HL-60 (cell line): Measurements from ENCODE around the gene RAB28.
A peak's percentile ranks its signal among the peaks of the same experiment; 100 is the strongest.

Source experiments
- DNase-seq, 2 experiments: peaks; one replicate each; pipeline ENCODE4 v3.0.0-alpha.2; 2010 to 2020; ENCODE audit warnings: low read depth in 1 of 2, low spot score in 1 of 2
- H3K27ac ChIP-seq: fragments of 250-450 bp; sonication (Bioruptor Pico); replicated peaks from 2 replicates; pipeline ENCODE4 v1.5.1; 2020; ENCODE audit warnings: mild to moderate bottlenecking, moderate library complexity
- H3K27me3 ChIP-seq: fragments of 250-450 bp; sonication (Bioruptor Pico); 2 replicates; pipeline ENCODE4 v1.5.1; 2021; ENCODE audit warnings: mild to moderate bottlenecking, moderate library complexity; ENCODE audit not compliant: insufficient read depth, poor library complexity, severe bottlenecking
- H3K4me3 ChIP-seq: replicated peaks from 2 replicates; pipeline ENCODE4 v1.5.1; 2011; ENCODE audit warnings: mild to moderate bottlenecking, control low read depth, low read length; ENCODE audit not compliant: insufficient read depth
- GABPA ChIP-seq: IDR thresholded peaks from 2 replicates; pipeline ENCODE4 v1.6.1; 2012; ENCODE audit warnings: low read depth
- POLR2AphosphoS5 ChIP-seq: IDR thresholded peaks from 2 replicates; pipeline ENCODE4 v1.6.1; 2012; ENCODE audit warnings: low read depth
- SPI1 ChIP-seq: IDR thresholded peaks from 2 replicates; pipeline ENCODE4 v1.6.1; 2012; ENCODE audit warnings: low read depth, mild to moderate bottlenecking, borderline replicate concordance
- TF ChIP-seq, protein P1 (sequence below): IDR thresholded peaks from 2 replicates; pipeline ENCODE4 v1.6.1; 2012; ENCODE audit warnings: low read depth; ENCODE audit not compliant: insufficient replicate concordance
- TF ChIP-seq, protein P2 (sequence below): IDR thresholded peaks from one replicate; pipeline ENCODE4 v1.5.1; 2011; ENCODE audit warnings: low read length, control low read depth, inconsistent platforms; ENCODE audit not compliant: insufficient read depth

RAB28 gene

DNA sequence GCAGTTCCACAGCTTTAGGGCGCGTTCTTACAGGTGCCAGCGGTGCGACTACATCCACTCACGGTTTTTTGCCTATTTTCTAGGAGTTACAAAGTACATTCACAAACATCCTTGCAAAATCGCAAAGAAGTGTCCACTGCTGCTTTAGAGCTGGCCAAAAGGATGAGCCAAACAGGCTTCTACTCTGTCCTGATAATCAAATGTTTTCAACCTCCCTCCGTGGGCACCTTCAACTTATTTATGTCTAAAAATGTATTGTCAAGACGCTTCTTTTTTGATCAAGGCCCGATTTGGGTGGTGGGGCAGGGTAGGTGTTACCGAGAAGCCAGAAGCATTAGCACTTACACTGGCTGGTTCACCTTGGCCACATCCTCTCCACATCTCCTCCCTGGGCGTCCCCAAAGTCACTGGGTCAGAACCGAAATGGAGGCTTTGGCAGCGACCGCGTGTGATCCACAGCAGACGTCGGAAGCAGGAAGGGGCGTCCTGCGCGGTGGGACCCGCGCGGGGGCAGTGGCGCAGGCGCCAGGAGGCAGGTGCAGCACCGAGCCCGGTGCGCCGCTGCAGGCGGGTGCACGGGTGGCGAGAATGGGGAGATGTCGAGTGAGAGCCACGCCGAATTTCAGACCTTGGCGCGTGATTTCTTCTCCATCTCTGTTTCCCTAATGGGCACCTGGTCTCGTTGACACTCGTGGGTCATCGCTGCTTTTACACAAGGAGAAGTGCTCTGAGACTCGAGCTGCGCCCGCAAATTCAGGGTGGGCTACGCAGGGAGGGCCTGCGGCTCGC lies 43.2 kb upstream of the RAB28 start:
- peaks cover 50% of the 10 kb centered on the region for H3K27me3 ChIP-seq

DNA sequence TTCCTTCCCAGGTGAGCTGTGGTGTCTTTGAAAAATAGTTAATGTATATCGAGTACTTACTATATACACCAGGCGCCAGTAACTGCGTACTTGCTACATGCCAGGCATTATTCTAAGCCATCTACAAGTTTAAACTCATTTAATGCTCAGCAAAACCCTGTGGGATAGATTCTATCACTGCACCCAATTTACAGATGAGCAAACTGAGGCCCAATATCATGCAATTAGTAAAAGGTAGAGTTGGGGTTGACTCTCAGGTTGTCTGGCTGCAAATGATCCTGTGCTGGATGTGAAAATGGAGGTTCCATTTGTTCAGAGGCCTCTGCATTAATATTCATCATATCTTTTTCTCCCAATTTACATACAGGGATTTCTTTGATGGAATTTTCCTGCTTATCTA lies 42.5 kb upstream of the RAB28 start:
- peaks cover 54% of the 10 kb centered on the region for H3K27me3 ChIP-seq
- no peak overlapping the region for H3K27ac ChIP-seq
- no peak overlapping the region for H3K4me3 ChIP-seq
- no peak for DNase-seq
- TF ChIP-seq, protein P1, sequence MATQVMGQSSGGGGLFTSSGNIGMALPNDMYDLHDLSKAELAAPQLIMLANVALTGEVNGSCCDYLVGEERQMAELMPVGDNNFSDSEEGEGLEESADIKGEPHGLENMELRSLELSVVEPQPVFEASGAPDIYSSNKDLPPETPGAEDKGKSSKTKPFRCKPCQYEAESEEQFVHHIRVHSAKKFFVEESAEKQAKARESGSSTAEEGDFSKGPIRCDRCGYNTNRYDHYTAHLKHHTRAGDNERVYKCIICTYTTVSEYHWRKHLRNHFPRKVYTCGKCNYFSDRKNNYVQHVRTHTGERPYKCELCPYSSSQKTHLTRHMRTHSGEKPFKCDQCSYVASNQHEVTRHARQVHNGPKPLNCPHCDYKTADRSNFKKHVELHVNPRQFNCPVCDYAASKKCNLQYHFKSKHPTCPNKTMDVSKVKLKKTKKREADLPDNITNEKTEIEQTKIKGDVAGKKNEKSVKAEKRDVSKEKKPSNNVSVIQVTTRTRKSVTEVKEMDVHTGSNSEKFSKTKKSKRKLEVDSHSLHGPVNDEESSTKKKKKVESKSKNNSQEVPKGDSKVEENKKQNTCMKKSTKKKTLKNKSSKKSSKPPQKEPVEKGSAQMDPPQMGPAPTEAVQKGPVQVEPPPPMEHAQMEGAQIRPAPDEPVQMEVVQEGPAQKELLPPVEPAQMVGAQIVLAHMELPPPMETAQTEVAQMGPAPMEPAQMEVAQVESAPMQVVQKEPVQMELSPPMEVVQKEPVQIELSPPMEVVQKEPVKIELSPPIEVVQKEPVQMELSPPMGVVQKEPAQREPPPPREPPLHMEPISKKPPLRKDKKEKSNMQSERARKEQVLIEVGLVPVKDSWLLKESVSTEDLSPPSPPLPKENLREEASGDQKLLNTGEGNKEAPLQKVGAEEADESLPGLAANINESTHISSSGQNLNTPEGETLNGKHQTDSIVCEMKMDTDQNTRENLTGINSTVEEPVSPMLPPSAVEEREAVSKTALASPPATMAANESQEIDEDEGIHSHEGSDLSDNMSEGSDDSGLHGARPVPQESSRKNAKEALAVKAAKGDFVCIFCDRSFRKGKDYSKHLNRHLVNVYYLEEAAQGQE: no peak
- TF ChIP-seq GABPA (no peak), POLR2AphosphoS5 (no peak), SPI1 (no peak)
- TF ChIP-seq, protein P2, sequence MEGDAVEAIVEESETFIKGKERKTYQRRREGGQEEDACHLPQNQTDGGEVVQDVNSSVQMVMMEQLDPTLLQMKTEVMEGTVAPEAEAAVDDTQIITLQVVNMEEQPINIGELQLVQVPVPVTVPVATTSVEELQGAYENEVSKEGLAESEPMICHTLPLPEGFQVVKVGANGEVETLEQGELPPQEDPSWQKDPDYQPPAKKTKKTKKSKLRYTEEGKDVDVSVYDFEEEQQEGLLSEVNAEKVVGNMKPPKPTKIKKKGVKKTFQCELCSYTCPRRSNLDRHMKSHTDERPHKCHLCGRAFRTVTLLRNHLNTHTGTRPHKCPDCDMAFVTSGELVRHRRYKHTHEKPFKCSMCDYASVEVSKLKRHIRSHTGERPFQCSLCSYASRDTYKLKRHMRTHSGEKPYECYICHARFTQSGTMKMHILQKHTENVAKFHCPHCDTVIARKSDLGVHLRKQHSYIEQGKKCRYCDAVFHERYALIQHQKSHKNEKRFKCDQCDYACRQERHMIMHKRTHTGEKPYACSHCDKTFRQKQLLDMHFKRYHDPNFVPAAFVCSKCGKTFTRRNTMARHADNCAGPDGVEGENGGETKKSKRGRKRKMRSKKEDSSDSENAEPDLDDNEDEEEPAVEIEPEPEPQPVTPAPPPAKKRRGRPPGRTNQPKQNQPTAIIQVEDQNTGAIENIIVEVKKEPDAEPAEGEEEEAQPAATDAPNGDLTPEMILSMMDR: no peak

More for the DNA sequence above, 43.2 kb upstream of the RAB28 start:
- H3K27ac ChIP-seq: no peak overlapping the region
- peak overlapping the region; percentile 29 for H3K4me3 ChIP-seq
- no peak for DNase-seq
- TF ChIP-seq GABPA: no peak
- TF ChIP-seq POLR2AphosphoS5: no peak
- TF ChIP-seq SPI1: no peak
- TF ChIP-seq, protein P1: no peak
- TF ChIP-seq, protein P2: no peak

DNA sequence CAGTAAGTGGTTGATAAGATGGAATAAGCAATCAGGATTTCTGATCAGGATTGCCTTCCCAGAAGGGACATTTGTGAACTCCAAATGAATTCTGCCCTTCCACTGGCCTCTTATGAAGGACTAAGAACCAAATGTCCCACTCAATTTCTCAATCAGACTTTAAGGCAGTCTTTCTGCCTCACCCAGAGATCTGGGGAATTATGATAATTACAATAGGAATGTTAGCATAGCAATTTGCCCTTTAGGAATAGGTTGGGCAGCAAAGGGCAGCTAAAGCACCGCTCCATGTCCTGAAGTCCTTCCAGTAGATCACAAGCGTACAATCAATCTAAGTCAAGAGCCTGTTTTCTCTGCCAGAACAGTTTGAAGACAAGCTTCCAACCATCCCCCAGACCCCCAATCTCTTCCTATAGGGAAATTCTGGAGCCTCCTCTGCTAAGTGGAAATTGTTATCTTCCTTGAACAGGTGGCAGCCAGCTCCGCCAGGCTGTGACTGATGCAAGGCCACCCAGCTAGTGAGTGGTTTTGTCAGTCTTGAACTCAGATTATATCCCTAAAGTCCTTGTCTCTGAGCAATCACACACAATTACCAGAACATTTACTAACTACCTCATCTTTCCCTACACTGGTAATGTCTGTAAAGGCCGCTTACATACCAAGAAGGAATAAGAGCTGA lies 41.6 kb upstream of the RAB28 start:
- peaks cover 51% of the 10 kb centered on the region for H3K27me3 ChIP-seq
- no peak for DNase-seq
- H3K27ac ChIP-seq: no peak overlapping the region
- no peak overlapping the region for H3K4me3 ChIP-seq
- TF ChIP-seq, protein P1: no peak
- TF ChIP-seq POLR2AphosphoS5 (no peak), SPI1 (no peak), GABPA (no peak)
- TF ChIP-seq, protein P2: no peak
